Iris pigment epithelial cell (primary cell): ENCODE data around the gene CACNA1G.
A peak's percentile ranks its signal among the peaks of the same experiment; 100 is the strongest.

ENCODE experiments used
- DNase-seq: peaks from one replicate; pipeline ENCODE4 v3.0.0-alpha.2; 2011; ENCODE audit warnings: low read depth

CACNA1G gene

DNA sequence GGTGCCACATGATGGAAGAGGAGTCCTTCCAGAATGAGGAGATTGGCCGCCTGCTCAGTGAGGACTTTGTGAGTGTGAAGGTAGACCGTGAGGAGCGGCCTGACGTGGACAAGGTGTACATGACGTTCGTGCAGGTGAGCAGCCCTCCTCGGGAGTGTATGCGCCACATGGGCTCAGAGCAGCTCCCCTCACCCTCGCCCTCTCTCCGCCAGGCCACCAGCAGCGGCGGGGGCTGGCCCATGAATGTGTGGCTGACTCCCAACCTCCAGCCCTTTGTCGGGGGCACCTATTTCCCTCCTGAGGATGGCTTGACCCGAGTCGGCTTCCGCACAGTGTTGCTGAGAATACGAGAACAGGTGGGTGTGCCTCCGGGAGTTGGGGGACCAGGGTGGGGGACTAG lies 11.7 kb upstream of the CACNA1G start:
- DNase-seq, result no peak

DNA sequence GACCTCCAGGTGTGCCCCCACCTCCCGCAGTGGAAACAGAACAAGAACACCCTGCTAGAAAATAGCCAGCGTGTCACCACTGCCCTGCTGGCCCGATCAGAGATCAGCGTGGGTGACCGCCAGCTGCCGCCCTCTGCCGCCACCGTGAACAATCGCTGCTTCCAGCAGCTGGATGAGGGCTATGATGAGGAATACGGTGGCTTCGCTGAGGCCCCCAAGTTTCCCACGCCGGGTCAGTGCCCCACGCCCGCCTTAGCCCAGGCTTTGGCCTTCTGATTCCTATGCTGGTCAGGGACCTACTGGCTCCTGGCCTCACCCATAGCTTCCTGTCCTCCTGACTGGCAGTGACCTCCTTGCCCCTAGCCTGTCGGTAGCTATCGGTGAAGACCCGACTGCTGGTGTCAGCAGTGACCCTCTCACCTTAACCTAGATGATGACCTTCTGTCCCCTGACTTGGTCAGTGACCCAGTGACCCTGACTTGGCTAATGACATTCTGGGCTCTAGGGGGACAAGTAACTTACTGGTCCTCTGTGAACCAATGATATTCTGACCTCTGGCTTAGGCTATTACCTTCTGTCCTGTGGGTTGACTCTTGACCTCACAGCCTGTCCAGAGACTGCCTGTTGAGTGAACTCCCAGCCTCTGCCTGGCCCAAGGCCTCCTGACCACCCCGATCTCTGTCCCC lies 11.1 kb upstream of the CACNA1G start:
- no peak for DNase-seq

GRCh38 chr17:50549969-50550368 lies 10.5 kb upstream of the CACNA1G start:
- DNase-seq, result no peak

DNA sequence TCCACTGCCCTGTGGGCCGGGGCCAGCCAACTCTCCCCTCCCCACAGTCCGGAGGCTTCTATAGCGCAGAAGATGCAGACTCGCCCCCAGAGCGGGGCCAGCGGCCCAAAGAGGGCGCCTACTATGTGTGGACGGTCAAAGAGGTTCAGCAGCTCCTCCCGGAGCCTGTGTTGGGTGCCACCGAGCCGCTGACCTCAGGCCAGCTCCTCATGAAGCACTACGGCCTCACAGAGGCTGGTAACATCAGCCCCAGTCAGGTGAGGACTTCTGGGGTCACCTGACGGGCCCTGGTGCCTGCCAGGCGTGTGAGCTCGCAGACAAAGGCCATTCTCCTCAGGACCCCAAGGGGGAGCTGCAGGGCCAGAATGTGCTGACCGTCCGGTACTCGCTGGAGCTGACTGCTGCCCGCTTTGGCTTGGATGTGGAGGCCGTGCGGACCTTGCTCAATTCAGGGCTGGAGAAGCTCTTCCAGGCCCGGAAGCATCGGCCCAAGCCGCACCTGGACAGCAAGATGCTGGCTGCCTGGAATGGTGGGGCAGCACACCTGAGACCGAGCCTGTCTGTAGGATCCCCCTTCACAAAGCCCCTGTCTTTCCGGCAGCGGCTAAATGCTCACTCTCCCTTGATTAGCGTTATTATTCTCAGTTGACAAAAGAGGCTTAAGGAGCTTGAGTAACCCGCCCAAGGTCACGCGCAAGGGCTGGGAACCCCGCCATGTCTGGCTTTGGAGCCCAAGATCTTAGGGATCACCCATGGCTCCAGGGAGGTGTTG lies 9.7 kb upstream of the CACNA1G start:
- peak; percentile 88 for DNase-seq

DNA sequence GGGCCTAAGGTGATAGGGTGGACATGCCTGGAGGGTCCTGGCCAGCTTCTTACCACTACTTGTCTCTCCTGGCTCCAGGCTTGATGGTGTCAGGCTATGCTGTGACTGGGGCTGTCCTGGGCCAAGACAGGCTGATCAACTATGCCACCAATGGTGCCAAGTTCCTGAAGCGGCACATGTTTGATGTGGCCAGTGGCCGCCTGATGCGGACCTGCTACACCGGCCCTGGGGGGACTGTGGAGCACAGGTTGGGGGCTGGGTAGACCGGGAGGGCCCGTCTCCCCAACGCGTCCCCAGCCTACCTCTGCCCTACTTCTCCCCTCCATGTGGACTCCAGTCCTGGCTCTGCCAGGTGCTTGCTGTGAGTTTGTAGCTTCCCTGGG lies 9.1 kb upstream of the CACNA1G start:
- DNase-seq, result no peak

GRCh38 chr17:50551884-50552283 lies 8.6 kb upstream of the CACNA1G start:
- no peak for DNase-seq

- no peak for DNase-seq
These were observed 6.3 kb upstream of the CACNA1G start for GRCh38 chr17:50554201-50554600.

DNA sequence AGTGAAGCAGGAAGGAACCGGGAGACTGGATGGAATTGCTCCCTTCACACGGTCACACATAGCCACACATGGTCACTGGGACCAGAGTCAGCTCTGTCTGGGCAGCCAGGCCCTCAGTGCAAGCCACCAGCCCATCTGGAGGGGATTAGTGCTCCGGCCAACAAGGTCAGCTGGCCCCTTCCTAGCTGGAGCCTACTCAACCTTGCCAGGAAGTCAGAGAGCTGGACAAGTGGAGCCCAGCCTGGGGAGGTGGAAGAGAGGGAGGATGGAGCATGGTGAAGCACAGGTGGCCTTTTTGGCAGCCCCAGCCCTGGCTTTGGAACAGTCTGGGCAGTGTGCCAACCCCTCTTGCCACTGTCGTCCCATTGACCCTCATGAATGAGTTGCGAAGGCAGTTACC lies 3.7 kb upstream of the CACNA1G start:
- DNase-seq, result no peak

GRCh38 chr17:50557630-50558029 lies 2.9 kb upstream of the CACNA1G start:
- DNase-seq, result no peak

- DNase-seq, result no peak
These were observed 2.4 kb upstream of the CACNA1G start for GRCh38 chr17:50558091-50558490.

DNA sequence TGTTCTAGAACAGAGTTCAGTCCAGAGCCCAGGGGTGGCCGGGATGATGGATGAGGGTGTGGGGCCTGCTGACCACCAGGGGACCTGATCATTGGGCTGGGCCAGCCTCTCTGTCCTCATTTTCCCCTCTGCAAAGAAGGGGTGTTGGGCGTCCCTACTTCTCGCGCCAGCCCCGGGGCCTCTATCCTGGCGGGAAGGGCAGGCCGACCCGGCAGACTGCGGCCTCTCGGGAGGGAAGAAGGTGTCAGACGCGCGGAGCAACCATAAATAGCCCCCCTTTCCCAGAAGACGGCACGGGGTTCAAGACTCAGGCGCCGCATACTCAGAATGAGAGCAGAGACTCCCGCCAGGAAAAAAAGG lies 2.0 kb upstream of the CACNA1G start:
- no peak for DNase-seq

DNA sequence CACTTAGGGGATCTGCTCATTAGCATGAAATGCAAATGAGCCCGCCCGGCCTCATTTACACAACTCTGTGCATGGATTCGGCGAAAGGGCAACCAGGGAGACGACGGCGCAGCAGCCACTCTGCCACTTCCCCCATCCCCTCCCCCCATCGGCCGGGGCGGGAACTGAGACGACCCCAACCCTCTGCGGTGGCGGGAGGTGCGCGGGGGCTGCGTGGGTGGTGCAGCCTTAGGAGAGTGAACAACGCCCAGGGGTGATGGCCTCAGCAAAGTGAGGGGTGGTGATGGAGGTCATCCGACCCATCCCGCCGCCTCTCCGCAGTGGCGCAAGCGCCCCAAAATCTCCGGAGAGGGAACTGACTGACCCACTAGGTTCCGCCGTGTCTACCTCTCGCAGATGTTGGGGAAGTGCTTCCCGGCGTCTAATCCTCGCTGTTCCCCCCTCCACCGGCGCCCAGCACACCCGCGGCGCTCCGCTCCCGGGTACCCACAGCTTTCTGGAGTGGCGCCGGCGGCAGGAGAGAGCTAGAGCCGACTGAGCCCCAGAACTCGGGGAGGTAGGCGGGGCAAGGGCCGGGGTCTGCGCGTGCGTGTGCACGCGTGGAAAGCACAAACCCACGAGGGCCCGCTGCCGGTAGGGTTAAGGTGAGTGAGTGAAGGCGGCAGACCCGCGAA lies 1.4 kb upstream of the CACNA1G start:
- no peak for DNase-seq

- peak; percentile 25 for DNase-seq
These were observed 786 bp upstream of the CACNA1G start for GRCh38 chr17:50559674-50560184.

GRCh38 chr17:50560931-50561745 lies 623 bp downstream of the CACNA1G start:
- DNase-seq, result no peak

- DNase-seq, result no peak
These were observed 1.2 kb downstream of the CACNA1G start for GRCh38 chr17:50561746-50562141.

GRCh38 chr17:50562242-50563091 lies 2.0 kb downstream of the CACNA1G start:
- no peak for DNase-seq

DNA sequence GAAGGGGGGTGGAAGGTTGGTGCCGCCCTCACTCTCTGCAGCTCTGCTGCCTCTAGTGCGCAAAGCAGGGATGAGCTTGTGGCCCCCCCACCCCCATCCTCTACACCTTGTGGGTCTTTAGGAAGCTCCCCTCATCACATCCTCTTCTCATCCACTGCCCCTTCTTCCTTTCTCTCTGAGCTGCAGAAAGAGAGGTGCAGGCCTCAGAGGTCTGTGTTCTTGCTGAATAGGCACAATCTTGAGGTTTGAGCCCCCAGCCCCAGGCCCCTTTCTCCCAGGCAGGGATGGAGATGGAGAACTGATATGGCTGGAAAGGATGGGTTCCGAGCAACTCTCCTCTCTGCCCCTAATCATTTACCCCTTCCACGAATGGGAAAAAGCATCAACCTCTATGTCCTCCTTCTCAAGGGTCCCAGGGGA lies 2.6 kb downstream of the CACNA1G start:
- no peak for DNase-seq

GRCh38 chr17:50564916-50565315 lies 4.4 kb downstream of the CACNA1G start:
- peak; percentile 45 for DNase-seq

GRCh38 chr17:50565402-50566350 lies 5.2 kb downstream of the CACNA1G start:
- no peak for DNase-seq

- DNase-seq, result no peak
These were observed 6.4 kb downstream of the CACNA1G start for GRCh38 chr17:50566886-50567285.
